ENCODE results near the gene STOM. TPM values are rescaled to one million over a fixed set of nuclear protein-coding genes. Genes with fewer than 3 reads are reported as not detected.

STOM gene
- total and polyA plus RNA-seq, 10 of the 15 experiments (the other 5 are each of a cell fraction or from before 2014, with no cell fraction given): 6.7 to 47.4 (median 39.8) TPM

GRCh38 chr9:121388140-121388905, 18.3 kb upstream of the STOM start:
- intact Hi-C loops (cut with micrococcal nuclease; ENCODE audit: unreplicated experiment): no loop called here
- H3K4me3 ChIP-seq: no peak overlapping the region
- H3K9me3 ChIP-seq (replicated peaks; ENCODE audit: control insufficient read depth, insufficient read depth, low read length): no peaks in the 10 kb centered on the region
- no peak overlapping the region for H3K27ac ChIP-seq (ENCODE audit: control insufficient read depth, insufficient read depth)
- ATAC-seq (no peak), FAIRE-seq (no peak), DNase-seq (ENCODE audit: low read depth, low spot score) (no peak)
- no peaks in the 10 kb centered on the region; a peak in 1 of 4 replicates for H3K27me3 ChIP-seq (replicated peaks in 1 of 2; ENCODE audit: control insufficient read depth in 2 of 2, insufficient read depth in 2 of 2, low read length in 1 of 2)
- BruUV-seq (replicated peaks): no TSS peak
- in situ Hi-C loops (cut with MboI): no loop called here
- POLR2A ChIA-PET: no interaction called here
- no peaks in the 10 kb centered on the region for H3K79me2 ChIP-seq (ENCODE audit: control insufficient read depth, insufficient read depth, low read length)
- no peak overlapping the region for H2AFZ ChIP-seq (ENCODE audit: control insufficient read depth, low read depth, low read length)
- CTCF ChIA-PET: interaction anchor here (0.7 to 7.6 kb wide), 5 partner anchors 13 to 68 kb away, joined by 3 to 61 read pairs (median 4); no protein-coding TSS in a partner anchor
- H4K20me1 ChIP-seq (ENCODE audit: control insufficient read depth, insufficient read depth): no peaks in the 10 kb centered on the region
- H3K9ac ChIP-seq (ENCODE audit: control insufficient read depth, insufficient read depth, low read length): no peak overlapping the region
- H3K4me2 ChIP-seq (ENCODE audit: control insufficient read depth, insufficient read depth): no peak overlapping the region
- WGBS (ENCODE audit: insufficient coverage, insufficient replicate concordance, low lambda C conversion rate, missing lambda C conversion rate): 51% methylated on average over 4 of the region's 4 CpGs
- H3K36me3 ChIP-seq (ENCODE audit: control insufficient read depth in 2 of 2, insufficient read depth in 2 of 2, low read length in 1 of 2): no peaks in the 10 kb centered on the region
- SMC1A ChIA-PET (ENCODE audit: uncharacterized antibody, unreplicated experiment): interaction anchor here (1.0 to 1.2 kb wide), 2 partner anchors 68 to 69 kb away, joined by 3 to 5 read pairs; no protein-coding TSS in a partner anchor
- RAD21 ChIA-PET (ENCODE audit: unreplicated experiment): interaction anchor here (1.7 kb wide), 1 partner anchor 11 kb away, joined by 6 read pairs; no protein-coding TSS in a partner anchor
- H3K4me1 ChIP-seq (ENCODE audit: control insufficient read depth, insufficient read depth, low read length): no peaks in the 10 kb centered on the region
- TF ChIP-seq NR2F1 (conservative IDR thresholded peaks at IDR 0.05) (no peak), RFX5 (IDR thresholded peaks at IDR 0.05; ENCODE audit: low read depth, low read length) (no peak), SMC3 (IDR thresholded peaks at IDR 0.05; ENCODE audit: borderline replicate concordance, low read length) (no peak), KDM1A (IDR thresholded peaks at IDR 0.05; ENCODE audit: borderline replicate concordance) (no peak), EGR1 (IDR thresholded peaks at IDR 0.05; ENCODE audit: borderline replicate concordance in 1 of 2, low read depth in 2 of 2, low read length in 2 of 2) (no peak), NR2C2 (IDR thresholded peaks at IDR 0.05; ENCODE audit: borderline replicate concordance, control insufficient read depth, insufficient read length, low read depth) (no peak), SPI1 (IDR thresholded peaks at IDR 0.05; ENCODE audit: borderline replicate concordance, insufficient read depth, low read depth, low read length) (no peak), KAT2A (conservative IDR thresholded peaks at IDR 0.05; ENCODE audit: control insufficient read depth, low read depth, low read length) (no peak), ATF7 (IDR thresholded peaks at IDR 0.05; ENCODE audit: low read depth) (no peak), SREBF1 (IDR thresholded peaks at IDR 0.05; ENCODE audit: low read length) (no peak), ZBTB4 (CRISPR knock-in tag; IDR thresholded peaks at IDR 0.05) (no peak), CTCF (IDR thresholded peaks at IDR 0.05 in 2 of 3, conservative IDR thresholded peaks at IDR 0.05 in 1 of 3; ENCODE audit: control insufficient read depth in 2 of 3, extremely low read depth in 1 of 3, insufficient read depth in 1 of 3, low read depth in 3 of 3, low read length in 3 of 3) (no peak), BRCA1 (IDR thresholded peaks at IDR 0.05; ENCODE audit: low read depth, low read length) (no peak), HDAC2 (IDR thresholded peaks at IDR 0.05) (no peak), E4F1 (IDR thresholded peaks at IDR 0.05; ENCODE audit: borderline replicate concordance, partially characterized antibody) (no peak), IRF4 (IDR thresholded peaks at IDR 0.05; ENCODE audit: low read depth, low read length) (no peak), RAD51 (IDR thresholded peaks at IDR 0.05) (no peak)

All from GM12878 (cell line).